Stimulated activated effector memory CD8-positive, alpha-beta T cell treated with anti-CD3 and anti-CD28 coated beads, Interleukin-12 subunit alpha, Interleukin-12 subunit beta, amount 100 ng/mL, for 72 hours (primary cell): ENCODE results near the gene CMSS1.
"Not testable (repeated sequence)": the region's sequence is repeated elsewhere in the genome, so short reads cannot be mapped to it uniquely, and the experiment has no call there.

Source experiments
- ATAC-seq: fragments of 150-1000 bp; cut with Tn5 transposase; 2 replicates; pipeline ENCODE4 v1.10.0; 2021
- DNase-seq, 2 donors: peaks; one replicate each; pipeline ENCODE4 v3.0.0; 2021 to 2022; ENCODE audit warnings: low spot score in 2 of 2
- H3K27ac Mint-ChIP-seq: one replicate; pipeline ENCODE4 v1.8.0; 2022; ENCODE audit warnings: mild to moderate bottlenecking, mixed read lengths
- H3K36me3 Mint-ChIP-seq: one replicate; pipeline ENCODE4 v1.8.0; 2022; ENCODE audit warnings: mild to moderate bottlenecking, mixed read lengths
- H3K4me1 Mint-ChIP-seq: one replicate; pipeline ENCODE4 v1.8.0; 2022; ENCODE audit warnings: mixed read lengths
- H3K4me3 Mint-ChIP-seq: one replicate; pipeline ENCODE4 v1.8.0; 2022; ENCODE audit warnings: mild to moderate bottlenecking, mixed read lengths
- H3K9me3 Mint-ChIP-seq: one replicate; pipeline ENCODE4 v1.8.0; 2022; ENCODE audit warnings: mixed read lengths

CMSS1 gene

GRCh38 chr3:99838755-99839154 lies 21.1 kb downstream of the CMSS1 start:
- no peaks in the 10 kb centered on the region for H3K36me3 Mint-ChIP-seq
- ATAC-seq: no peak
- H3K27ac Mint-ChIP-seq: no peak overlapping the region
- no peak overlapping the region for H3K4me3 Mint-ChIP-seq
- no peaks in the 10 kb centered on the region for H3K4me1 Mint-ChIP-seq
- no peaks in the 10 kb centered on the region for H3K9me3 Mint-ChIP-seq
- no peak for DNase-seq

GRCh38 chr3:99839613-99840012 lies 22.0 kb downstream of the CMSS1 start:
- no peak for DNase-seq
- H3K27ac Mint-ChIP-seq: no peak overlapping the region
- no peaks in the 10 kb centered on the region for H3K9me3 Mint-ChIP-seq
- no peaks in the 10 kb centered on the region for H3K36me3 Mint-ChIP-seq
- H3K4me3 Mint-ChIP-seq: no peak overlapping the region
- peaks cover 2% of the 10 kb centered on the region for H3K4me1 Mint-ChIP-seq
- no peak for ATAC-seq

DNA sequence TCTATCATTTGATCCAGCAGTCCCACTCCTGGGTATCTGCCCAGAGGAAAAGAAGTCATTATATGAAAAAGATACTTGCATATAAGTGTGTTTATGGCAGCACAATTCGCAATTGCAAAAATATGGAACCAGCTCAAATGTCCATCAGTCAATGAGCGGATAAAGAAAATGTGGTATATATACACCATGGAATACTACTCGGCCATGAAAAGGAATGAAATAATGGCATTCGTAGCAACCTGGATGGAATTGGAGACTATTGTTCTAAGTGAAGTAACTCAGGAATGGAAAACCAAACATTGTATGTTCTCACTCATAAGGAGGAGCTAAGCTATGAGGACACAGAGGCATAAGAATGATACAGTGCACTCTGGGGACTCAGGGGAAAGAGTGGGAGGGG lies 24.3 kb downstream of the CMSS1 start:
- not testable (repeated sequence) for H3K27ac Mint-ChIP-seq, H3K9me3 Mint-ChIP-seq, H3K4me1 Mint-ChIP-seq, H3K4me3 Mint-ChIP-seq, H3K36me3 Mint-ChIP-seq, ATAC-seq, DNase-seq

DNA sequence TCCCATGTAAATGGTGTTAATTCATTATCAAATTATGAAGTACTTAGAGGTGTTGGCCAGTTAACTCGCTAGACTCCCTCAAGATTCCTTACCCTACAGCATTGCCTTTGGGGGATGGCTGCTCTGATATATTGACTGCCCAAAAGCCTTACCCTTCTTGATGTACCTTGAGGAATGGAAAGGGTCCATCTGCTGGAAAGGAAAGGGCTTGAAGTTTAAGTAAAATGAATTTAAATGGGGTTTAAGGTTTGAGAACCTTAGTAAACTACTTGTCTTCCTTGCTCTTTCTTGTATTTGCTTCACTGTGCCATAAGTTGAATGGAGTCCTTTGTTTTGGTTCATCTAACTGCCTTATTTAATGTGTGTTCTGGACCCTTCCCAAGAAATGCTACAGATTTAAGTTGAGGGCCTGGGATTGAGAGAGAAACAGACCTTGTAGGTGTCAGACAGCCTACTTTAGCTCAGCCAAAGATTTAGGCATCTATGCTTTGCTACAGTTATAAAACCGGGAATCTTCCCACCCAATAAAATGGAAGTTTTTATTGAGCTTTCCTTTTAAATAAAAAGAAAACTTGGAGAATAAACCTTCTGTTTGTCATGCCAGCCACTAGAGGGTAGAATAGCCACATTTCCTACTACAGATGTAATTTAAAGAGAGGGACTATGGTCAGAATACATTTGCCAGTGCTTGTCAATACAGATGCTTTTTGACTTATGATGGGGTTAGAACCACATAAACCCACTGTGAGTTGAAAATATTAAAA lies 25.3 kb downstream of the CMSS1 start:
- ATAC-seq (peak; percentile 42), DNase-seq (no peak)
- no peak overlapping the region for H3K4me3 Mint-ChIP-seq
- peaks cover 6% of the 10 kb centered on the region for H3K4me1 Mint-ChIP-seq
- no peaks in the 10 kb centered on the region for H3K9me3 Mint-ChIP-seq
- no peaks in the 10 kb centered on the region for H3K36me3 Mint-ChIP-seq
- no peak overlapping the region for H3K27ac Mint-ChIP-seq

GRCh38 chr3:99843590-99844258 lies 26.1 kb downstream of the CMSS1 start:
- no peak overlapping the region for H3K4me3 Mint-ChIP-seq
- ATAC-seq: no peak
- H3K36me3 Mint-ChIP-seq: no peaks in the 10 kb centered on the region
- H3K4me1 Mint-ChIP-seq: peaks cover 6% of the 10 kb centered on the region
- no peaks in the 10 kb centered on the region for H3K9me3 Mint-ChIP-seq
- no peak overlapping the region for H3K27ac Mint-ChIP-seq
- DNase-seq: no peak

GRCh38 chr3:99845331-99845730 lies 27.7 kb downstream of the CMSS1 start:
- no peaks in the 10 kb centered on the region for H3K9me3 Mint-ChIP-seq
- no peaks in the 10 kb centered on the region for H3K36me3 Mint-ChIP-seq
- no peak for ATAC-seq
- no peak overlapping the region for H3K27ac Mint-ChIP-seq
- H3K4me1 Mint-ChIP-seq: peaks cover 6% of the 10 kb centered on the region
- H3K4me3 Mint-ChIP-seq: no peak overlapping the region
- DNase-seq: no peak

GRCh38 chr3:99845999-99846398 lies 28.3 kb downstream of the CMSS1 start:
- H3K9me3 Mint-ChIP-seq: no peaks in the 10 kb centered on the region
- no peak for DNase-seq
- no peaks in the 10 kb centered on the region for H3K36me3 Mint-ChIP-seq
- H3K4me3 Mint-ChIP-seq: no peak overlapping the region
- peaks cover 6% of the 10 kb centered on the region for H3K4me1 Mint-ChIP-seq
- no peak overlapping the region for H3K27ac Mint-ChIP-seq
- no peak for ATAC-seq

DNA sequence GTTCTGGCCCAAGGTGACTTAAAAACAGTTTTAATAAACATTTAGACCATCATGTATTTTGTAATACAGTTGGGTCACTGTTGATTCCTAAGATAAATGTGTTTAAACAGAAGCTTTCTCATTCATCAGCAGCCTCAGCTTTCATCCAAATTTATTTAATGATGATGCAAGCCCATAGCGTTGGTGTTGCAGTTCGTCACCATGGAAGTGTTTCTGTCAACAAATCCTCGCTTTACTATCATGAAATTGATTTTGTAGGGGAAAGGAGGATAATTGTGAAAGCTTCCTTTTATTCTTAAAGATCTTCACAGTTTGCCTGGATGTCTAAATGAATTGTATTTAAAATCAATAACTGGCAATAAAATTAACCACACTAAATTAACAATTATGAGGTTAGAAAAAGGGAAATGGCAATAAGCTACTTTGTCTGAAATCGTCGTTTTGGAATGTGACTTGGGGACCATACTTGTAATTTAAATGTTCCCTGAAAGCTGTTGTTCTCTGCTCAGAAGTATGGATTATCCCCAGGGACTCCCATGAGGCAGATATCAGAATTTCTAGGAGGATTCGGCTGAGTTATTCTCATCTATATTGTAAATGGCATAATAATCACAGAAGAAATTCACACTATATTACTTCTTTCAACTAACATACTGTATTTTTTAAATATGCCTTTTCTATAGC lies 29.0 kb downstream of the CMSS1 start:
- no peak for ATAC-seq
- DNase-seq: no peak
- H3K36me3 Mint-ChIP-seq: no peaks in the 10 kb centered on the region
- no peaks in the 10 kb centered on the region for H3K9me3 Mint-ChIP-seq
- H3K4me1 Mint-ChIP-seq: peaks cover 6% of the 10 kb centered on the region
- no peak overlapping the region for H3K4me3 Mint-ChIP-seq
- no peak overlapping the region for H3K27ac Mint-ChIP-seq

GRCh38 chr3:99848433-99848832 lies 30.8 kb downstream of the CMSS1 start:
- no peaks in the 10 kb centered on the region for H3K9me3 Mint-ChIP-seq
- no peaks in the 10 kb centered on the region for H3K36me3 Mint-ChIP-seq
- H3K4me3 Mint-ChIP-seq: no peak overlapping the region
- ATAC-seq (peak; percentile 13), DNase-seq (no peak)
- H3K4me1 Mint-ChIP-seq: peaks cover 6% of the 10 kb centered on the region
- H3K27ac Mint-ChIP-seq: no peak overlapping the region

DNA sequence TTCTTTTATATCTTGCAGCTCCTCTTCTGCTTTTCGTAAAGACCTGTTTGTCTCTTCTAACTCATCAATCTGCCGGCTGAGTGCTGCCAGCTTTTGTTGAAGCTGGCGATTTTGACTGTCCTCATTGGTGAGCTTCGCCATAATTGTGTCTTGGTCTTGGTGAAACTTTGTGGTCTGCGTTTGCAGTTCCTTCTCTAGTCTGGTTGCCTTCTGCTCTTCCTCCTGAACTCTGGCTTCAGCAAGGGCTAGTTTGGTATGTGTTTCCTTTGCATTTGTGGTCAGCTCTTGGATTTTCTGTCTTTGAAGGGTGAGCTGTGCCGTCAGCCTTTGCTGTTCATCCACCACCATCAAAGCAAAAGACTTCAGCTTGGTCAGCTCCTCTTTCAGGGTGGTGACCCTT lies 32.9 kb downstream of the CMSS1 start:
- ATAC-seq (no peak), DNase-seq (no peak)
- Mint-ChIP-seq H3K27ac (no peak overlapping the region), H3K4me3 (no peak overlapping the region), H3K9me3 (no peaks in the 10 kb centered on the region), H3K36me3 (no peaks in the 10 kb centered on the region), H3K4me1 (peaks cover 10% of the 10 kb centered on the region)

DNA sequence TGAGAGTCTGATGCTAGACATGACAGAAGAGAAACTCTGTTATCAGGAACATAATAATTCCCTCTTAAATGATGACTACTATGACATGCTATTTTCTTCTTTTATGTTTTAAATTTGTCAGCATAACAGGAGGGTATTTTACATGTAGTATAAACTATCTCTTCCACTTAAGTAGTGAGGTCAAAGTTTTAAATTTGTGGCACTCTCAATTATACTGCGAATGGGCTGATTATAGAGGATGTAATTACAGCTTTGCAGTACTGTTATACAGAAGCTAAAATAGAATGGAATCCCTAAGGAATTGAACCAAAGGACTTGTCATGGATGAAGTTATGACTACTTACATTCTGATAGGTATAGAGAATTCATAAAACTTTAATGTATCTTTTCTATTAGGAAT lies 34.3 kb downstream of the CMSS1 start:
- H3K4me1 Mint-ChIP-seq: peaks cover 20% of the 10 kb centered on the region
- ATAC-seq: no peak
- no peaks in the 10 kb centered on the region for H3K9me3 Mint-ChIP-seq
- H3K36me3 Mint-ChIP-seq: no peaks in the 10 kb centered on the region
- no peak overlapping the region for H3K4me3 Mint-ChIP-seq
- no peak overlapping the region for H3K27ac Mint-ChIP-seq
- no peak for DNase-seq

DNA sequence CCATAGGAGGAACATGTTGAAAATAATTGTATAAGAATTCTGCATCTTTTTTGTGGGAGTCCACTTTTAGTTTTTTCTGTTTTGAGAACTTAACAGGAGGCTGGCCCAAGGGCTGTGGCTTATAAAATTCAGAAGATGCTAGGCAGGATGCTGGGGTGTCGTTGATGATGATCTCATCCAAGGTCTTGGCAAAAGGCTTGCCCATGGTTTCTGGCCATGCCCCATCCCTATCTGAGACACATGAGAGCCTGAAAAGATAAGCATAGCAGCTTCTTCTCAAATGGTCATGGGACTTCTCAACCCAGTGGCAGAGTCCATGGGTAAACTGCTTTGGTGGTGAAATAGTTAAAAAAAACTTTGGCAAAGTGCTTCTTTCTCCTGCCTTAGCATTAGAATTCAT lies 35.2 kb downstream of the CMSS1 start:
- H3K9me3 Mint-ChIP-seq: no peaks in the 10 kb centered on the region

DNA sequence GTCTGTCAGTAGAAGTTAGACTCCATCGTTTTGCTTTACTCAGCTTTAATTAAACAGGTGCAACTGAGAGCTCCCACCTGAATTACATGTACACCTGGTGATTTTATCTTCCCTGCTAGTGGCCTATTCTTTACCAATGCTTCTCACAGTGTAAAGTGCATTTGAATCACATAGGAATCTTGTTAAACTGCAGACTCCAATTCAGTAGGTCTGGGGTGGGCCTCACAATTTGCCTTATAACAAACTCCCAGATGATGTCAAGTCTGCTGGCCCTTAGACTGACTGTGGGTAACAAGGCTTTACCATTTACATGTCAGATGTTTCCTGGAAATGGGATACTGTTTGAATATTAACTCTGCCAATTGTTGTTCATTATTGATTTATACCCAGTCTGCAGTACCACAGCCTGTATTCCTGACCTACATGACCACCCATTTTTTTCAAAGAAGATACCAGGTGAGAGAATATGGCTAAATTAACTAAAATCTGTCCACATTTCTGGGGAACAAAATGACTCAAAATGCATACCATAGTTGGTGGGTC lies 37.2 kb downstream of the CMSS1 start:
- Mint-ChIP-seq H3K4me1 (peaks cover 25% of the 10 kb centered on the region), H3K36me3 (peaks cover 4% of the 10 kb centered on the region), H3K27ac (no peak overlapping the region), H3K9me3 (no peaks in the 10 kb centered on the region), H3K4me3 (no peak overlapping the region)
- no peak for ATAC-seq
- no peak for DNase-seq

More for the DNA sequence above, 35.2 kb downstream of the CMSS1 start:
- H3K4me3 Mint-ChIP-seq: no peak overlapping the region
- DNase-seq: no peak
- ATAC-seq: no peak
- H3K27ac Mint-ChIP-seq: no peak overlapping the region
- H3K36me3 Mint-ChIP-seq: no peaks in the 10 kb centered on the region
- peaks cover 20% of the 10 kb centered on the region for H3K4me1 Mint-ChIP-seq

- H3K9me3 Mint-ChIP-seq: no peaks in the 10 kb centered on the region
- no peak overlapping the region for H3K4me3 Mint-ChIP-seq
- no peak for ATAC-seq
- H3K4me1 Mint-ChIP-seq: peaks cover 25% of the 10 kb centered on the region
- peaks cover 4% of the 10 kb centered on the region for H3K36me3 Mint-ChIP-seq
- peak overlapping the region; percentile 11 for H3K27ac Mint-ChIP-seq
- no peak for DNase-seq
Measured at GRCh38 chr3:99855900-99856299, 38.2 kb downstream of the CMSS1 start.

DNA sequence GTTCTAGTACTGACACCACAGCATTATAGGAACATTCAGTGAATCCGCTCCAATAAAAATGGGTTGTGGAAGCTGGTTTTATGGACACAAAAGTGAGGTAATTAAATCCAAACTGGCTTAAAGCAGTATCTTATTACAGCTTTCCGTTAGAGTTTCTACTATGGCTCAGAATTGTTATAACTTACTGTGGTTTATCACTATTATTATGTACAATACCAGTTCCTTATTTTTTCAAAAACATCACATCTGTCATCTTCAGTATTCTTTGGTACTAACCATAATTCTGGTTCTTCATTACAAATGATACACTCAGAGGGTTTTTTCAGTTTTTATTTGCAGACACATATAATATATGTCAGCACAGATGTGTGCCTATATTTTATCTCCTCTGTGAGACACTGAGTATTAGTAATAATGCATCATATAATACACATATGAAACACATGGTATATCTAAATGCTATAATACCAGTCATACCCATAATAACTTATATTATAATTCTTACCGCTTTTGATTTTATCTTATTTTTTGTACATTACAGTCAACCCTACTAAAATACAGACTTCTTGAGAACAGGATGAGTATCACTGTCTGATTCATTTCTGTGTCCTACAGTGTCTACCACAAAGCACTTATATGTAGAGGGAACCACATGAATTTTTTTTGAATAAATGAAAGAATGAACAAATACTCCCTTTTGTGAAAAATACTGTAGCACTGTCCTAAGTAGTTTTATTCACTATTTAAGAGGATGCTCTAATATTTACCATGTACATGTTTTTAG lies 39.0 kb downstream of the CMSS1 start:
- Mint-ChIP-seq H3K4me1 (peaks cover 25% of the 10 kb centered on the region), H3K9me3 (no peaks in the 10 kb centered on the region), H3K27ac (peak overlapping the region; percentile 11), H3K36me3 (peaks cover 4% of the 10 kb centered on the region), H3K4me3 (no peak overlapping the region)
- ATAC-seq (peak; percentile 96), DNase-seq (no peak)
